ENCODE measurements around the gene OSBP2. TPM values are rescaled to one million over a fixed set of nuclear protein-coding genes. Genes with fewer than 3 reads are reported as not detected.

OSBP2 gene, protein sequence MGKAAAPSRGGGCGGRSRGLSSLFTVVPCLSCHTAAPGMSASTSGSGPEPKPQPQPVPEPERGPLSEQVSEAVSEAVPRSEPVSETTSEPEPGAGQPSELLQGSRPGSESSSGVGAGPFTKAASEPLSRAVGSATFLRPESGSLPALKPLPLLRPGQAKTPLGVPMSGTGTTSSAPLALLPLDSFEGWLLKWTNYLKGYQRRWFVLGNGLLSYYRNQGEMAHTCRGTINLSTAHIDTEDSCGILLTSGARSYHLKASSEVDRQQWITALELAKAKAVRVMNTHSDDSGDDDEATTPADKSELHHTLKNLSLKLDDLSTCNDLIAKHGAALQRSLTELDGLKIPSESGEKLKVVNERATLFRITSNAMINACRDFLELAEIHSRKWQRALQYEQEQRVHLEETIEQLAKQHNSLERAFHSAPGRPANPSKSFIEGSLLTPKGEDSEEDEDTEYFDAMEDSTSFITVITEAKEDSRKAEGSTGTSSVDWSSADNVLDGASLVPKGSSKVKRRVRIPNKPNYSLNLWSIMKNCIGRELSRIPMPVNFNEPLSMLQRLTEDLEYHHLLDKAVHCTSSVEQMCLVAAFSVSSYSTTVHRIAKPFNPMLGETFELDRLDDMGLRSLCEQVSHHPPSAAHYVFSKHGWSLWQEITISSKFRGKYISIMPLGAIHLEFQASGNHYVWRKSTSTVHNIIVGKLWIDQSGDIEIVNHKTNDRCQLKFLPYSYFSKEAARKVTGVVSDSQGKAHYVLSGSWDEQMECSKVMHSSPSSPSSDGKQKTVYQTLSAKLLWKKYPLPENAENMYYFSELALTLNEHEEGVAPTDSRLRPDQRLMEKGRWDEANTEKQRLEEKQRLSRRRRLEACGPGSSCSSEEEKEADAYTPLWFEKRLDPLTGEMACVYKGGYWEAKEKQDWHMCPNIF
- total RNA-seq = 1 to 10 TPM; 1.1 to 3.9 TPM
- under 1 TPM; 0.18 to 0.63 TPM for polyA plus RNA-seq
- long read RNA-seq, donor 1, partial matches to known transcripts = 1 of 6 reads
- long read RNA-seq, donor 1, other reads (novel, unspliced or antisense) = 5 of 6 reads
- long read RNA-seq, donor 2, partial matches to known transcripts = 1 of 10 reads
- long read RNA-seq, donor 2, other reads (novel, unspliced or antisense) = 7 of 10 reads

DNA sequence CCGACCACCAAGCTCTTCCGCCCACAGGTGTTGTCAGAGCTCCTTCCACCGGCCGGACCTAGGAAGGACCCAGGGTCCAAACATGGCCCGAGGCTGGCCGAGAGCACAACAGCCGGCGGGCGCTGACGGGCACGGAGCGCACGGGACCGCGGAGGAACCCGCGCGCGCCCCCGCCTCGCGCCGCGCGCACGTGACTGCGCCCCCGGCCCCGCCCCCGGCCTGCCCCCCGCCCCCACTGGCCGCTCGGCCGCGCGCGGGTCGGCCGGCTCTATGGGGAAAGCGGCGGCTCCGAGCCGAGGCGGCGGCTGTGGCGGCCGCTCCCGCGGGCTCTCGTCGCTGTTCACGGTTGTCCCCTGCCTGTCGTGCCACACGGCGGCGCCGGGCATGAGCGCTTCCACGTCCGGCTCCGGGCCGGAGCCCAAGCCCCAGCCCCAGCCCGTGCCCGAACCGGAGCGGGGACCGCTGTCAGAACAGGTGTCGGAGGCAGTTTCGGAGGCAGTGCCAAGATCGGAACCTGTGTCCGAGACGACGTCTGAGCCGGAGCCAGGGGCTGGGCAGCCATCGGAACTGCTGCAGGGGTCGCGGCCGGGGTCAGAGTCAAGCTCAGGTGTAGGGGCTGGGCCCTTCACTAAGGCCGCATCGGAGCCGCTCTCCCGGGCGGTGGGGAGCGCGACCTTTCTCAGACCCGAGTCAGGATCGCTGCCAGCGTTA lies at the start of gene OSBP2:
Gene OSBP2 (plus strand): TSS at position 235 of the 711 bp plus-strand sequence. CDS start 36 bp downstream, at position 271.
- DNase-seq (peak; percentile 55 to 82), ATAC-seq (ENCODE audit: low FRiP score) (peak; percentile 49)
- 2 to 3% methylated on average over 65 to 88 of the region's 88 CpGs for WGBS, 2 donors
- H3K4me3 ChIP-seq (ENCODE audit: low read length in 2 of 2) = peak within 1 kb of the TSS in 1 of 2 donors; percentile 46
- intact Hi-C loops (cut with DNase I) = loop anchor here in 1 of 2 donors (2.0 kb wide), 1 partner anchor 60 kb away; the partner anchor contains the start of gene SLC35E4
- no peaks in the 10 kb centered on the region for H3K36me3 ChIP-seq (ENCODE audit: control insufficient read depth in 1 of 2, insufficient read depth in 2 of 2, low read length in 1 of 2)
- H3K4me1 ChIP-seq (ENCODE audit: control insufficient read depth in 1 of 2, insufficient read depth in 2 of 2, low read length in 2 of 2) = no peaks in the 10 kb centered on the region
- no peak within 1 kb of the TSS for H3K27ac ChIP-seq (ENCODE audit: low read depth in 1 of 2, low read length in 2 of 2)
- H3K27me3 ChIP-seq (ENCODE audit: control insufficient read depth in 1 of 2, insufficient read depth in 2 of 2, low read length in 1 of 2) = no peaks in the 10 kb centered on the region
- H3K9me3 ChIP-seq (ENCODE audit: control insufficient read depth, low read length) = no peaks in the 10 kb centered on the region

DNA sequence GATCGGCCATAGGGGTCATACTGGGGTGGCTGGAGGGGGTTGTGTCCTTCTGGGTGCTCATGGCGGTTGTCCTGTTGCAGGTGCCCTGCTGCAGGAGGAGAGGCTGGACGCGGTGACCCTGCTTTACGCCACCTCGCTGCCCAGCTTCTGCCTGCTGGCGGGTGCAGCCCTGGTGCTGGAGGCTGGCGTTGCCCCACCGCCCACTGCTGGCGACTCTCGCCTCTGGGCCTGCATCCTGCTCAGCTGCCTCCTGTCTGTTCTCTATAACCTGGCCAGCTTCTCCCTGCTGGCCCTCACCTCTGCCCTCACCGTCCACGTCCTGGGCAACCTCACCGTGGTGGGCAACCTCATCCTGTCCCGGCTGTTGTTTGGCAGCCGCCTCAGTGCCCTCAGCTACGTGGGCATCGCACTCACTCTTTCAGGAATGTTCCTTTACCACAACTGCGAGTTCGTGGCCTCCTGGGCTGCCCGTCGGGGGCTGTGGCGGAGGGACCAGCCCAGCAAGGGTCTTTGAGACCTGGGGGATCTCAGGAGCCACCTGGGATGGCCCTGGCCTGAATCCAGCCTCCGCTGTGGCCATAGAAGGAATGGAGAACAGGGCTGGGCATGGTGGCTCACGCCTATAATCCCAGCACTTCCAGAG lies 48.0 kb upstream of the OSBP2 start:
- DNase-seq = no peak
- intact Hi-C loops (cut with DNase I) = no loop called here
- no peaks in the 10 kb centered on the region for H3K4me1 ChIP-seq (ENCODE audit: control insufficient read depth in 1 of 2, insufficient read depth in 2 of 2, low read length in 2 of 2)
- H3K27me3 ChIP-seq (ENCODE audit: control insufficient read depth in 1 of 2, insufficient read depth in 2 of 2, low read length in 1 of 2) = no peaks in the 10 kb centered on the region
- ATAC-seq (ENCODE audit: low FRiP score) = no peak
- H3K4me3 ChIP-seq (ENCODE audit: low read length in 2 of 2) = no peak overlapping the region
- H3K9me3 ChIP-seq (ENCODE audit: control insufficient read depth, low read length) = no peaks in the 10 kb centered on the region
- WGBS, 2 donors = 96% methylated on average over 25 of the region's 25 CpGs
- H3K27ac ChIP-seq (ENCODE audit: low read depth in 1 of 2, low read length in 2 of 2) = no peak overlapping the region
- no peaks in the 10 kb centered on the region for H3K36me3 ChIP-seq (ENCODE audit: control insufficient read depth in 1 of 2, insufficient read depth in 2 of 2, low read length in 1 of 2)

GRCh38 chr22:30647536-30647935 lies 47.1 kb upstream of the OSBP2 start:
- intact Hi-C loops (cut with DNase I) = no loop called here
- Histone ChIP-seq H3K4me1 (ENCODE audit: control insufficient read depth in 1 of 2, insufficient read depth in 2 of 2, low read length in 2 of 2) (no peaks in the 10 kb centered on the region), H3K27me3 (ENCODE audit: control insufficient read depth in 1 of 2, insufficient read depth in 2 of 2, low read length in 1 of 2) (no peaks in the 10 kb centered on the region), H3K36me3 (ENCODE audit: control insufficient read depth in 1 of 2, insufficient read depth in 2 of 2, low read length in 1 of 2) (no peaks in the 10 kb centered on the region), H3K4me3 (ENCODE audit: low read length in 2 of 2) (no peak overlapping the region), H3K9me3 (ENCODE audit: control insufficient read depth, low read length) (no peaks in the 10 kb centered on the region), H3K27ac (ENCODE audit: low read depth in 1 of 2, low read length in 2 of 2) (no peak overlapping the region)
- DNase-seq (no peak), ATAC-seq (ENCODE audit: low FRiP score) (no peak)
- WGBS, 2 donors = 58 to 71% methylated on average over 3 of the region's 3 CpGs

DNA sequence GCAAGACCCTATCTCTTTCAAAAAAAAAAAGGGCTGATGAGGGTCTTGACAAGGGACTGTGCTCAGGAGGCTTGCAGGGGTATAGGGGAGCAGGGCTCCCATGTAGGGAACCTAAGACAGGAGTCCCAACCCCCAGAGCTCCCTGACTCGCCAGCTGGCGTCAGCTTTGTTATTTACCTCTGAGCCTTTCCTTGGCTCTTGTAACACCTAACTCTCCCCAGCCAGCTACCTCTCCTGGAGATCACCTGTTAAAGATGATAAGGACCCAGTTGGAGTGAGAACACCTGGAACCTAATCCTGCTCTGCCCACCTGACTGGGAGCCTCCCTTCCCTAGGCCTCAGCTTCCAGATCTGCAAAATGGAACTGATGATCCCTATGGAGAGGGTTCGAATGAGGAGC lies 45.8 kb upstream of the OSBP2 start:
- H3K36me3 ChIP-seq (ENCODE audit: control insufficient read depth in 1 of 2, insufficient read depth in 2 of 2, low read length in 1 of 2) = no peaks in the 10 kb centered on the region
- no peaks in the 10 kb centered on the region for H3K9me3 ChIP-seq (ENCODE audit: control insufficient read depth, low read length)
- ATAC-seq (ENCODE audit: low FRiP score) (no peak), DNase-seq (no peak)
- no peaks in the 10 kb centered on the region for H3K27me3 ChIP-seq (ENCODE audit: control insufficient read depth in 1 of 2, insufficient read depth in 2 of 2, low read length in 1 of 2)
- 95 to 98% methylated on average over 3 of the region's 3 CpGs for WGBS, 2 donors
- no peak overlapping the region for H3K27ac ChIP-seq (ENCODE audit: low read depth in 1 of 2, low read length in 2 of 2)
- no peaks in the 10 kb centered on the region for H3K4me1 ChIP-seq (ENCODE audit: control insufficient read depth in 1 of 2, insufficient read depth in 2 of 2, low read length in 2 of 2)
- intact Hi-C loops (cut with DNase I) = no loop called here
- H3K4me3 ChIP-seq (ENCODE audit: low read length in 2 of 2) = no peak overlapping the region

GRCh38 chr22:30649430-30650007 lies 45.2 kb upstream of the OSBP2 start:
- DNase-seq = peak; percentile 81 to 87
- 47 to 52% methylated on average over 7 of the region's 7 CpGs for WGBS, 2 donors
- Histone ChIP-seq H3K9me3 (ENCODE audit: control insufficient read depth, low read length) (no peaks in the 10 kb centered on the region), H3K4me1 (ENCODE audit: control insufficient read depth in 1 of 2, insufficient read depth in 2 of 2, low read length in 2 of 2) (no peaks in the 10 kb centered on the region), H3K4me3 (ENCODE audit: low read length in 2 of 2) (no peak overlapping the region), H3K27ac (ENCODE audit: low read depth in 1 of 2, low read length in 2 of 2) (no peak overlapping the region), H3K36me3 (ENCODE audit: control insufficient read depth in 1 of 2, insufficient read depth in 2 of 2, low read length in 1 of 2) (no peaks in the 10 kb centered on the region), H3K27me3 (ENCODE audit: control insufficient read depth in 1 of 2, insufficient read depth in 2 of 2, low read length in 1 of 2) (no peaks in the 10 kb centered on the region)
- ATAC-seq (ENCODE audit: low FRiP score) = peak; percentile 67
- intact Hi-C loops (cut with DNase I) = no loop called here

DNA sequence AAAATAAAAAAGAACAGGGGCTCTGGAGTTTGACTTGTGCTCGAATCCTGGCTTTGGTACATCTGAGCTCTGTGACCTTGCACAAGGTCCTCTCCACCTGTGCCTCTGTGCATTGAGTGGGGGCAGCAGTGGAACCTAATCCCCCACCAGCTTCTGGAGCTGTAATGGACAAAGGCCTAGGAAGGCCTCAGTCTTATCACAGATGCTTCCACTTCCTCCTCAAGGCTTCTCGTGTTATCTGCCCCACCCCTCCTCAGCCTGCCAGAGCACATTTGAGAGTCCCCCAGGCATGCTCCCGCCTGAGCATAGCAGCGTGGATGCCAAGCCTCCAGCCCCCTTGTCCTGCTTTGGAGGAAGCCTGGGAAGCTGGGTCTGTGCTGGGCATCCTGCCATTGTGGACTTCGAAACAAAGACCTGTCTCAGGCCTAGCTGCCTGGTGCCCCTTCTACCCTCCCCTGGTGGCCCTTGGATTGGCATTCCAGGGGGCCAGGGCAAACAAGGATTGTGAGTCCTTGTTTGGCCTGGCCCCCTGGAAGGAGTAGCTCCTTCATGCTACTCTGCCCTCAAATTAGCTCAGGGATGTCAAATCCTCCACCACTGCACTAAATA lies 44.1 kb upstream of the OSBP2 start:
- Histone ChIP-seq H3K9me3 (ENCODE audit: control insufficient read depth, low read length) (no peaks in the 10 kb centered on the region), H3K4me1 (ENCODE audit: control insufficient read depth in 1 of 2, insufficient read depth in 2 of 2, low read length in 2 of 2) (no peaks in the 10 kb centered on the region), H3K27me3 (ENCODE audit: control insufficient read depth in 1 of 2, insufficient read depth in 2 of 2, low read length in 1 of 2) (no peaks in the 10 kb centered on the region), H3K36me3 (ENCODE audit: control insufficient read depth in 1 of 2, insufficient read depth in 2 of 2, low read length in 1 of 2) (no peaks in the 10 kb centered on the region), H3K27ac (ENCODE audit: low read depth in 1 of 2, low read length in 2 of 2) (no peak overlapping the region), H3K4me3 (ENCODE audit: low read length in 2 of 2) (no peak overlapping the region)
- no peak for ATAC-seq (ENCODE audit: low FRiP score)
- WGBS, 2 donors = 73 to 74% methylated on average over 5 of the region's 5 CpGs
- intact Hi-C loops (cut with DNase I) = no loop called here
- no peak for DNase-seq

GRCh38 chr22:30652852-30653251 lies 41.8 kb upstream of the OSBP2 start:
- no peaks in the 10 kb centered on the region for H3K27me3 ChIP-seq (ENCODE audit: control insufficient read depth in 1 of 2, insufficient read depth in 2 of 2, low read length in 1 of 2)
- DNase-seq (no peak), ATAC-seq (ENCODE audit: low FRiP score) (no peak)
- H3K36me3 ChIP-seq (ENCODE audit: control insufficient read depth in 1 of 2, insufficient read depth in 2 of 2, low read length in 1 of 2) = no peaks in the 10 kb centered on the region
- no peaks in the 10 kb centered on the region for H3K4me1 ChIP-seq (ENCODE audit: control insufficient read depth in 1 of 2, insufficient read depth in 2 of 2, low read length in 2 of 2)
- intact Hi-C loops (cut with DNase I) = no loop called here
- no peak overlapping the region for H3K4me3 ChIP-seq (ENCODE audit: low read length in 2 of 2)
- H3K27ac ChIP-seq (ENCODE audit: low read depth in 1 of 2, low read length in 2 of 2) = no peak overlapping the region
- 93 to 97% methylated on average over 2 of the region's 2 CpGs for WGBS, 2 donors
- no peaks in the 10 kb centered on the region for H3K9me3 ChIP-seq (ENCODE audit: control insufficient read depth, low read length)

Data from aorta (tissue), 5 donors.